ENCODE data around the gene IL15. TPM values are rescaled to one million over a fixed set of nuclear protein-coding genes. Genes with fewer than 3 reads are reported as not detected.

Gene IL15
- total RNA-seq, 1 experiment from 2014 or later: 7.1 TPM

DNA sequence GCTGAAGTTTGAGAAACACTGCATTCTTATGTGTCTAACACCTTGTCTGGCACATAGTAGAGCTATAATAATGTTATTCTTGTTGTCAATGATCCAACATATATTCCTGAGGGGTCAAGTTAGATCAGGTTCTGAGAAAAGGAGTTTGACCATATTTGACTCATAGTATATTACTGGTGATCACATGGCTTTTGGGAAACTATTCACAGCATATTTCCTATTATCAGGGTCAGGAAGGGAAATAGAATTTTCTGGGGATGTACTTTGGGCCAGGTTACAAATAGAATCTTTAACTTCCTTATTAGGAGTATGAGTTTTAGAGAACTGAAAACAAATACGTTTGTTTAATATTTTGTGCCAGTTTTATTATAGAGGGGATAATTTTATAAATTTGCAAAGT, 11.6 kb downstream of the IL15 start:
- Histone ChIP-seq H4K20me1 (ENCODE audit: low read length) (no peaks in the 10 kb centered on the region), H2AFZ (ENCODE audit: low read length) (no peak overlapping the region), H3K79me2 (ENCODE audit: low read length) (peaks cover 24% of the 10 kb centered on the region), H3K9me2 (replicated peaks; ENCODE audit: low read length) (no peaks in the 10 kb centered on the region), H3K9me3 (ENCODE audit: low read length) (no peaks in the 10 kb centered on the region), H3K27ac (ENCODE audit: low read length) (no peak overlapping the region), H3K9ac (ENCODE audit: low read length) (no peak overlapping the region), H3K36me3 (ENCODE audit: low read depth, low read length) (no peaks in the 10 kb centered on the region), H3K27me3 (ENCODE audit: low read length) (no peaks in the 10 kb centered on the region), H3K4me3 (ENCODE audit: low read length) (no peak overlapping the region), H3F3A (ENCODE audit: low read length, unreplicated experiment) (peaks cover 4% of the 10 kb centered on the region), H3K4me2 (ENCODE audit: low read length) (no peak overlapping the region), H3K4me1 (ENCODE audit: insufficient read depth, low read length) (peaks cover 25% of the 10 kb centered on the region)
- TF ChIP-seq, protein P1, sequence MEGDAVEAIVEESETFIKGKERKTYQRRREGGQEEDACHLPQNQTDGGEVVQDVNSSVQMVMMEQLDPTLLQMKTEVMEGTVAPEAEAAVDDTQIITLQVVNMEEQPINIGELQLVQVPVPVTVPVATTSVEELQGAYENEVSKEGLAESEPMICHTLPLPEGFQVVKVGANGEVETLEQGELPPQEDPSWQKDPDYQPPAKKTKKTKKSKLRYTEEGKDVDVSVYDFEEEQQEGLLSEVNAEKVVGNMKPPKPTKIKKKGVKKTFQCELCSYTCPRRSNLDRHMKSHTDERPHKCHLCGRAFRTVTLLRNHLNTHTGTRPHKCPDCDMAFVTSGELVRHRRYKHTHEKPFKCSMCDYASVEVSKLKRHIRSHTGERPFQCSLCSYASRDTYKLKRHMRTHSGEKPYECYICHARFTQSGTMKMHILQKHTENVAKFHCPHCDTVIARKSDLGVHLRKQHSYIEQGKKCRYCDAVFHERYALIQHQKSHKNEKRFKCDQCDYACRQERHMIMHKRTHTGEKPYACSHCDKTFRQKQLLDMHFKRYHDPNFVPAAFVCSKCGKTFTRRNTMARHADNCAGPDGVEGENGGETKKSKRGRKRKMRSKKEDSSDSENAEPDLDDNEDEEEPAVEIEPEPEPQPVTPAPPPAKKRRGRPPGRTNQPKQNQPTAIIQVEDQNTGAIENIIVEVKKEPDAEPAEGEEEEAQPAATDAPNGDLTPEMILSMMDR (conservative IDR thresholded peaks at IDR 0.05; ENCODE audit: low read depth, low read length): no peak
- no peak for TF ChIP-seq EZH2phosphoT487 (IDR thresholded peaks at IDR 0.05; ENCODE audit: borderline replicate concordance, low read length)
- TF ChIP-seq EZH2 (IDR thresholded peaks at IDR 0.05; ENCODE audit: low read length, unreplicated experiment): no peak
- DNase-seq (no peak), ATAC-seq (no peak)
- intact Hi-C loops (cut with micrococcal nuclease): no loop called here
- CTCF ChIA-PET: no interaction called here
- POLR2A ChIA-PET (ENCODE audit: unreplicated experiment): no interaction called here
- no TSS peak for BruUV-seq (replicated peaks)

DNA sequence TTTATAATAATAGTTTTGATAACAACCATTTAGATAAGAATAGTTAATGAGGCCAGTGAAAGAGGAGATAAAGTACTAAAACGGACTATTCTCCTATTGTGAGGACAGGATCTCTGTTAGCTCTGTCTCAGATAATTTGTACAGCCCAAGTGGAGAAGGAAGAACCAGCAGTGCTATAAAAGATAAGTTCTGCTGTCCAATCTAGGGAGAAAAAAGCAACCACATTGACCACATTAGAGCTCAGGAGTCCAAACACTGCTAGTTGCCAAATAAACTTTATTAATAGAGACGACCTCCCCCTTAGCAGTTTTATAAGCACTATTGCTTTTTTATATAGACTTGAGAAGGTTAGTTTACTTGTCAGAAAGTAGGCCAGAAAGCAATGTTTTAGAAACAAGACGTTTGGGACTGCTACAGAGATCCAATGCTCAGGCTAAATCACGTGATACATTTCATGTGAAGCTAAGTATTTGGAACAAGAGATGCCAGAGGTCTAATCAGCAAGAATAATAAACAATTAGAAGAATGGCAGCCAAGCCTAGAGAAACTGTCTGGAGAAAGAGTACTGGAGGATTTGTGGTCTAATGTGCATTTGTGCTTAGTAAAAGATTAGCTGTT, 15.9 kb downstream of the IL15 start:
- Histone ChIP-seq H3K9ac (ENCODE audit: low read length) (no peak overlapping the region), H2AFZ (ENCODE audit: low read length) (no peak overlapping the region), H3K79me2 (ENCODE audit: low read length) (no peaks in the 10 kb centered on the region), H3K4me2 (ENCODE audit: low read length) (no peak overlapping the region), H3K27me3 (ENCODE audit: low read length) (no peaks in the 10 kb centered on the region), H3F3A (ENCODE audit: low read length, unreplicated experiment) (no peaks in the 10 kb centered on the region), H3K4me3 (ENCODE audit: low read length) (no peak overlapping the region), H3K36me3 (ENCODE audit: low read depth, low read length) (no peaks in the 10 kb centered on the region), H3K27ac (ENCODE audit: low read length) (no peak overlapping the region), H3K4me1 (ENCODE audit: insufficient read depth, low read length) (no peaks in the 10 kb centered on the region), H4K20me1 (ENCODE audit: low read length) (no peaks in the 10 kb centered on the region), H3K9me2 (replicated peaks; ENCODE audit: low read length) (no peaks in the 10 kb centered on the region), H3K9me3 (ENCODE audit: low read length) (no peaks in the 10 kb centered on the region)
- ChIA-PET POLR2A (ENCODE audit: unreplicated experiment) (no interaction called here), CTCF (no interaction called here)
- DNase-seq (no peak), ATAC-seq (no peak; the same call in 1 of the 2 replicates)
- intact Hi-C loops (cut with micrococcal nuclease): loop anchor here (1.0 to 5.0 kb wide), 2 partner anchors 44 to 305 kb away; no protein-coding TSS in a partner anchor
- no TSS peak for BruUV-seq (replicated peaks)
- TF ChIP-seq, protein P1 (conservative IDR thresholded peaks at IDR 0.05; ENCODE audit: low read depth, low read length): no peak
- TF ChIP-seq EZH2 (IDR thresholded peaks at IDR 0.05; ENCODE audit: low read length, unreplicated experiment) (no peak), EZH2phosphoT487 (IDR thresholded peaks at IDR 0.05; ENCODE audit: borderline replicate concordance, low read length) (no peak)

DNA sequence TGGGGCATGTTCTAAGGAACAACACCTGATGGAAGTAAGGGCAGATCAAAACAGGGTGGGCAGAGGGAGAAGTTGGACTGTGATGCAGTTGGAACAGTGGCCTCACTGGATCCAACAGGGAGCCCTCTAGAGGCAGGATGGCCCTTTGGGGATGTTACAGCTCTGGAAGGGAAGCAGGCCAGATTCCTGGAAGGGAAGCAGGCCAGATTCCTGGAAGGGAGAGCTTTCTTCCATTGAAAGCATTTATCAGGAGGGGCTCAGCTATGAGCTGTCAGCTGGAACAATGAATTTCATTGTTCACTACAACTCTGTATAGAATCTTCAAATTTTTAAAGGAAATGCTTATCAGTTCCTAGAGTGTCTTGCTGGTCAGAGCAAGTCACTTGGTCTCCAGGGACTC, 17.7 kb downstream of the IL15 start:
- CTCF ChIA-PET: interaction anchor here (0.5 to 1.3 kb wide), 2 partner anchors 308 to 850 kb away, joined by 5 read pairs; no protein-coding TSS in a partner anchor
- no TSS peak for BruUV-seq (replicated peaks)
- no peaks in the 10 kb centered on the region for H3K9me3 ChIP-seq (ENCODE audit: low read length)
- H3K79me2 ChIP-seq (ENCODE audit: low read length): no peaks in the 10 kb centered on the region
- no peak overlapping the region for H3K27ac ChIP-seq (ENCODE audit: low read length)
- H4K20me1 ChIP-seq (ENCODE audit: low read length): no peaks in the 10 kb centered on the region
- no peaks in the 10 kb centered on the region for H3F3A ChIP-seq (ENCODE audit: low read length, unreplicated experiment)
- peak; percentile 65 for ATAC-seq
- H3K4me3 ChIP-seq (ENCODE audit: low read length): no peak overlapping the region
- no peaks in the 10 kb centered on the region; the same call in 1 of the 2 replicates for H3K4me1 ChIP-seq (ENCODE audit: insufficient read depth, low read length)
- no peak overlapping the region for H2AFZ ChIP-seq (ENCODE audit: low read length)
- H3K9me2 ChIP-seq (replicated peaks; ENCODE audit: low read length): no peaks in the 10 kb centered on the region
- intact Hi-C loops (cut with micrococcal nuclease): loop anchor here (5.0 kb wide), 1 partner anchor 307 kb away; no protein-coding TSS in a partner anchor
- no peak for TF ChIP-seq EZH2 (IDR thresholded peaks at IDR 0.05; ENCODE audit: low read length, unreplicated experiment)
- TF ChIP-seq, protein P1 (conservative IDR thresholded peaks at IDR 0.05; ENCODE audit: low read depth, low read length): peak; percentile 84
- no peak for TF ChIP-seq EZH2phosphoT487 (IDR thresholded peaks at IDR 0.05; ENCODE audit: borderline replicate concordance, low read length)
- POLR2A ChIA-PET (ENCODE audit: unreplicated experiment): no interaction called here
- peak; percentile 65 for DNase-seq
- H3K36me3 ChIP-seq (ENCODE audit: low read depth, low read length): no peaks in the 10 kb centered on the region
- no peak overlapping the region for H3K4me2 ChIP-seq (ENCODE audit: low read length)
- no peaks in the 10 kb centered on the region for H3K27me3 ChIP-seq (ENCODE audit: low read length)
- H3K9ac ChIP-seq (ENCODE audit: low read length): no peak overlapping the region
